ENCODE measurements around the gene OR2D2.

GRCh38 chr11:6895010-6895409, 2.7 kb upstream of the OR2D2 start:
- TF ChIP-seq CTCF (IDR thresholded peaks at IDR 0.05) (no peak), POLR2A (IDR thresholded peaks at IDR 0.05) (no peak)

Measured in tibial nerve (tissue), 3 donors.